Hypothalamus (tissue), 51 donors: Measurements from ENCODE around the gene GPR137.
"Not testable (repeated sequence)": the region's sequence is repeated elsewhere in the genome, so short reads cannot be mapped to it uniquely, and the experiment has no call there.

ENCODE experiments used
- DNase-seq, 51 donors: peaks; one replicate each; lab custom pipeline; 2025; lab: John Stamatoyannopoulos, UW

Gene GPR137

DNA sequence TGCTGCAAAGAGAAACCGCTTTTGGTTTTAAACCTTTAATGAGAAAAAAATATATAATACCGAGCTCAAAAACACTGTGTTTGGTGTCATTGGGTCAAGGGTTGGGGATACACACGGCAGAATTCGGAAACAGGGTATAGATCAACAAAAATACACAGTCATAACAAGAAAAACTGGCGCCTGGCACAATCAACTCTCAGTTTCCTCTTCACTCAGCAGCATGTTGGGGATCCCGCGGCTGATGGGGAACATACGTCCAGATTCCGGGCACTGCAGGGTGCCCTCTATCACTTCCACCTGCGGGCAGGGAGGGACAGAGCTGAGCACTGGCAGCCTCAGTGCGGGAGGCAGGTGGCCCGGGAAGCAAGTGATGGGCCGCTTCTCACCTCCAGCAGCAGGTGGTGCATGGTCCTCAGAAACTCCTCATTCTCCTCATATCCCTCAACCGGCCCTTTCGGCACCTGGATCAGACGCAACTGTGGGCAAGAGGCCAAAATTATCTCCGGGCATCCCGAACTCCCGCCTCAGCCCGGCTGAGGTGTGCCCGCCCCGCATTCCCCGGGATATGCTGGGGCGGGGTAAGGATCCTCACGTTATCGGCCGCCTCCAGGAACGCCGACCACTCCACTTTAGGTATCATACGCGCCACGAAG is 31.1 kb downstream of the GPR137 start:
- no peak for DNase-seq

DNA sequence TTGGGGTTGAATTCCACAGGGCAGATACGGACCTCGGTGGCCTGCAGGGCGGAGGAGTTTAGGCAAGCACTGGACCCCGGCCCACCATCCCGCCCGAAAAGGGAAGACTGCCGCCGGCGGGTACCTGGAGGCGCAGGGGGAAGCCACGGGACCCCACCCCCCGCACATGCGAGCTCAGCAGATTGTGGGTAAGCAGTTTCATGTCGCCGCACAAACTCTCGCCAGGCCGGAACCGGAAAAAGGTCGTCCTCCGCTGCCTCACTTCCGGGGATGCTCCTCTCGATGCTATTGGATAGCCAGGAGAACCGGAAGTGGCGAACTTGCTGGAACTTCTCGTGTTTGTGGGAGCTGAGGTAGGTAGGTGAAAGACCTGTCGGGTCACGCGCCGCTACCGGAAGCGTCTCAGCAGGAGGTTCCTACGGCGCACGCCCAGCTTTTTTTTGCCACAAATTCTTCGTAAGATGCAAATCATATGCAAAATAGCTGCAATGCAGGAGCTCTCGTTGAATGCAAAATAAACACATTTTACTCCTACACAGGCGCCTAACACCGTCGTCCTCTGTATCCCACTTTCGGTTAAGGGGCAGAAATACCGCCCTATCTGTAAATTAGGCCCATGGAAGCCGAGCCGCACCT is 31.8 kb downstream of the GPR137 start, which contains the start of gene TRMT112:
Gene TRMT112, minus strand, starts transcription at position 235 of the 636 bp plus-strand sequence. Its CDS starts 33 bp downstream, at position 202.
- DNase-seq = peak; percentile 74 to 99 (median 94)

DNA sequence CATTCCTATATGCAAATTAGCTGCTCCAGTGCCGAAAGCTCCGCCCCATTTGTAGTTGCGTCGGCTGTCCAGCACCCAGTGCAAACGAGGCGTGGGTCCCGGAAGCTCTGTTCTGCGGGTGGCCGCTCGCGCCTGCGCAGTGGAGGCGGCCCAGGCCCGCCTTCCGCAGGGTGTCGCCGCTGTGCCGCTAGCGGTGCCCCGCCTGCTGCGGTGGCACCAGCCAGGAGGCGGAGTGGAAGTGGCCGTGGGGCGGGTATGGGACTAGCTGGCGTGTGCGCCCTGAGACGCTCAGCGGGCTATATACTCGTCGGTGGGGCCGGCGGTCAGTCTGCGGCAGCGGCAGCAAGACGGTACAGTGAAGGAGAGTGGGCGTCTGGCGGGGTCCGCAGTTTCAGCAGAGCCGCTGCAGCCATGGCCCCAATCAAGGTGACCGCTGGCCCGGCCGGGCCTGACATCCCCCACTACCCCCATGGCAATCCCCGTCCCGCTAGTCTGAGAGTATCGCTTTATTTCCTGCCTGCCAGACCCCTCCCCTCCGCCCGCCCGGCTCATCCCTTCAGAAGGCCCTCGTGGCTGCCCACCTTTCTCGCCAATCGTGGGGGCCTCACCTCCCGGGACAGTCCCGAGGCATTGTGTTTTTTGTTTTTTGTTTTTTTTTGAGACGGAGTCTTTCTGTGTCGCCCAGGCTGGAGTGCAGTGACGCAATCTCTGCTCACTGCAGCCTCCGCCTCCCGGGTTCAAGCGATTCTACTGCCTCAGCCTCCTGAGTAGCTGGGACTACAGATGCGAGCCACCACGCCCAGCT is 32.5 kb downstream of the GPR137 start, which contains the start of gene PRDX5:
Gene PRDX5, plus strand, starts transcription at position 161 of the 805 bp plus-strand sequence. Its CDS starts 95 bp downstream, at position 256.
- peak; percentile 76 to 99 (median 94) for DNase-seq

DNA sequence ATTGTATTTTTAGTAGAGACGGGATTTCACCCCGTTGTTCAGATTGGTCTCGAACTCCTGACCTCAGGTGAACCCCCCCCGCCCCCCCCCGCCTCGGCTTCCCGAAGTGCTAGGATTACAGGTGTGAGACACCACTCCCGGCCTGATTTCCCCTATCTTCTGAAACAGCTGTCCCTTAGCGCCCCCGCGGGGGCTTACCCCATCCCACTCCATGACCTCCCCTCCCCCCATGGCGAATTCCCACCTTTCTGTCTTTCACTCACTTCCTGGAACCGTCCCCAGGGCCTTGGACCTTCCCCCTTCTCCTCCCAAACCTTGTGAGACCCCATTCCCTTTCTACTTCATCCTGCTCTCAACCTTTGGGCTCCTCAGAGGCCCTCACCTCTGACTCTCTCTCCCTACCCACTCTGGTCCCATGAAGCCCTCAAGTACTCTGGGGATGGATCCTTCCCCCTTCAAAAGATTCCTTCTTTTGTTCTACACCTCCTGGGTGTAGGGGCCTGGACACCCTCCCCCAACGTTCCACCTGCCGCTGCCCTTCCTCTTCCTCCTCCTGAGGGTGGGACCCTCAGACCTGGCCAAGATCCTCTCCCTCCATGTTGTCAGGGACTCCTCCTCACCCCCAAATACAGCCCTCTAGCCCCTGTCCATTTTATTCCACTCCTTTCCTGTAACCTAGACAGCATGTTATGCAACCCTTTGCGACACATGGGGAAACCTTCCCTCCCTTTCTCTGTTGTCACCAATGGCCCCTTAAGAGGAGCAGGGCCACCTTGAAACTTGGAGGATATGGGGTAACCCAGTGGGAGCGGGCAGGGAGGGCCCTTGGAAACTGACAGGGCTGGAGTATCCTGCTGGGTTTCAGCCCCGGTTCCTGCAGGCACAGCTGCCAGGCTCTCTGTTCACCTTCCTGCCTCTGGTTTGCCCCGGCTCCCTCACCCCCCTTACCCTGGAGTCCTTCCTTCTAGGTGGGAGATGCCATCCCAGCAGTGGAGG is 33.4 kb downstream of the GPR137 start:
- DNase-seq = no peak

DNA sequence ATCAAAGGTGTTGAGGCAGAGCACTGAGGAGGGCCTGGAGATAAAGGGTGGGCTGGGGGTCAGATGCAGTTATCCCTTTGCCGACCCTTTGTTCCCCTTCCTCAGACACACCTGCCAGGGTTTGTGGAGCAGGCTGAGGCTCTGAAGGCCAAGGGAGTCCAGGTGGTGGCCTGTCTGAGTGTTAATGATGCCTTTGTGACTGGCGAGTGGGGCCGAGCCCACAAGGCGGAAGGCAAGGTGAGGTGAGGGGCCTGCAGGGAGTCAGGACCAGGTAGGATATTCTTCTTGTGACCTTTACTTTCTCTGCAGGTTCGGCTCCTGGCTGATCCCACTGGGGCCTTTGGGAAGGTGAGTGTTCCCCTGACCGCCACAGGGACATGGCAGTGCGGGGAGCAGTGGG is 34.9 kb downstream of the GPR137 start:
- no peak for DNase-seq

DNA sequence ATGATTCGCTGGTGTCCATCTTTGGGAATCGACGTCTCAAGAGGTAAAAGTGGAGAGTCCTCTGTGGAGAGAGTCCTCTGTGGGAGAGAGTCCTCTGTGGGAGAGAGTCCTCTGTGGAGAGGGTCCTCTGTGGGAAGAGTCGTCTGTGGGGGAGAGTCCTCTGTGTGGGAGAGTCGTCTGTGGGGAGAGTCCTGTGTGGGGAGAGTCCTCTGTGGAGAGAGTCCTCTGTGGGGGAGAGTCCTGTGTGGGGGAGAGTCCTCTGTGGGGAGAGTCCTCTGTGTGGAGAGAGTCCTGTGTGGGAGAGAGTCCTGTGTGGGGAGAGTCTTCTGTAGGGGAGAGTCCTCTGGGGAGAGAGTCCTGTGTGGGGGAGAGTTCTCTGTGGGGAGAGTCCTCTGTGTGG is 35.4 kb downstream of the GPR137 start:
- DNase-seq = no peak

DNA sequence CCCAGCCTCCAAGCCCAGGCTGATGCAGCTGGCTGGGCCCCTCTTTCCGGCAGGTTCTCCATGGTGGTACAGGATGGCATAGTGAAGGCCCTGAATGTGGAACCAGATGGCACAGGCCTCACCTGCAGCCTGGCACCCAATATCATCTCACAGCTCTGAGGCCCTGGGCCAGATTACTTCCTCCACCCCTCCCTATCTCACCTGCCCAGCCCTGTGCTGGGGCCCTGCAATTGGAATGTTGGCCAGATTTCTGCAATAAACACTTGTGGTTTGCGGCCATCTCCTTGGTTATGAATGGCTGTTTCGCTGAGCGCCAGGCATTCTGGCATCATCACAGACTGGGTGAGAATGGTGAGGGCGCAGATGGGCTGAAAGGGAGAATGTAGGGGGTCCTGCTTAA is 35.9 kb downstream of the GPR137 start:
- no peak for DNase-seq

DNA sequence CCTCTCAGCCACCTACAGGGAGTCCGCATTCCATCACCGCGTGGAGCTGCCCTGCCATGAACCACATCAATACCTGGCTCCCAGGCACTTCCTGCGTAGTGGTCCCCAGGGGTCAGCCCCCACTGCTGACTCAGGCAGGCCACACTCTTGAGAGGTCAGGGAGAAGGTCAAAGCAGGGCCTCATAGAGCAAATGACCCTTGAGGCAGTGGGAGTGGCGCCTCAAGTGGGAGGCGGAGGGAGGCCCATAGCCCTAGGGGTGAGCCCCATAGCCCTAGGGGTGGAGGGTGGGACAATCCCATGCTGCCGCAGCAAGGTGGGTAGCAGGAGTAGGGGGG is 37.2 kb downstream of the GPR137 start:
- no peak for DNase-seq

DNA sequence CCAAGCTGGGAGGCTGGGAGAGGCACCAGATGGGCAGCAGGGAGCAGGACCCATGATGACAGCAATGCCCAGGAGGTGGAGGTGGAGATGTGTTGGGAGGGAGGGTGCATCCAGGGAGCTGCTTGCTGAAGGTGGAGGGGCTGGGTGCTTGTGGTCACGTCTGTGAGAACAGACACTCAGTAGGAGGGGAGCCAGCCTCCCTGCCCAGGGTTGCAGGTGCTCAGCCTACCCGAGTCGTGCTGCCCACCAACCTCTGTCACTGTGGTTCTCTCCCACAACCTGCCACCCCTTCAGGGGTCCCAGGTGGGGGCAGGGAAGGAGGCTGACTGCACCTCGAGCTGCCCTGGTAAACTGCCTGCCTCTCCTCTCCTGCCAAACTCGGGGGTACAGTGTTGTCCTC is 37.7 kb downstream of the GPR137 start:
- no peak for DNase-seq

DNA sequence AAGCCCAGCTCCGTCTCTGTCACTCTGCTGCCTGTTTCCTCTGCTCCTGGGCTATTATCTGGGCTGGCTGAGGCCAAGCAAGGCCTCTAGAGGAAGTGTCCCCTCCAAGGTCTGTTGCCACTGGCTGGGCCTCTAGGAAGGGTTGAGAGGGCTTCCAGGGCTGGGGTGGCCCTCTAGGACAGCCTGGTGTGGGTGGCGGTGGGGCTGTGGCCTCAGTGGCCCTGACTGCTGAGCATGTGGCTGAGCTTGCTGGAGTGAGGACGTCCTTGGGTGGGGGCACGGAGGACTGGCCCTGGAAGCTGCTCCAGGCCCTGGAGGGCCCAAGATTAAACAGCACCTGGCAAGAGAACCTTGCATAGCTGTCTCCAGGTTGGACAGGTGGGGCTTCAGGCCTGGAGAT is 38.3 kb downstream of the GPR137 start:
- DNase-seq = not testable (repeated sequence)

DNA sequence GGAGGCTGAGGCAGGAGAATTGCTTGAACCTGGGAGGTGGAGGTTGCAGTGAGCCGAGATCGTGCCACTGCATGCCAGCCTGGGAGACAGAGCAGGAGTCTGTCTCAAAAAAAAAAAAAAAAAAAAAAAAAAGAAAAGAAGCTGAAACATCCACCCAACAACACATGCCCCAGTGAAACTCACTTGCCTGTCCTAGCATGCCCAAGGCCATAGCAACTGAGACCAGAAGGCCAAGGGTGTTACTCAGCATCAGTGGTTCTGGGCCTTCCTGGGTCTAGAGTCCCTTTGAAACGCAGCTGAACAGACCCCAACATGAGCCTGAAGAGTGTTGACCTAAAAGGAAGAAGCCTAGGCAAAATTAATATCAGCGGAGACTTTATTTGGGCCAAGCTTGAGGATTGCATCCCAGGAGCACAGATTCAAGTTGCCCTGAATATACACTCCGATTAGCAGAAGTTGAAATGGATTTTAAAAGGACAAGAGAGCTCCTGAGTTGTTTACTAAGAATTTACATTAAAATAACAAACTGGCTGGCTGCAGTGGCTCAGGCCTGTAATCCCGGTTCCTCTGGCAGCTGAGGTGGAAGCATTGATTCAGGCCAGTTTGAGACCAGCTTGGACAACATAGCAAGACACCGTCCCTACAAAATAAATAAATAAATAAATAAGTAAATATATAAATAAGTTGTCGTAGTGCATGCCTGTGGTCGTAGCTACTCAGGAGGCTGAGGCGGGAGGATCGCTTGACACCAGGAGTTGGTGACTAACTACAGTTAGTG is 39.2 kb downstream of the GPR137 start:
- DNase-seq = no peak

DNA sequence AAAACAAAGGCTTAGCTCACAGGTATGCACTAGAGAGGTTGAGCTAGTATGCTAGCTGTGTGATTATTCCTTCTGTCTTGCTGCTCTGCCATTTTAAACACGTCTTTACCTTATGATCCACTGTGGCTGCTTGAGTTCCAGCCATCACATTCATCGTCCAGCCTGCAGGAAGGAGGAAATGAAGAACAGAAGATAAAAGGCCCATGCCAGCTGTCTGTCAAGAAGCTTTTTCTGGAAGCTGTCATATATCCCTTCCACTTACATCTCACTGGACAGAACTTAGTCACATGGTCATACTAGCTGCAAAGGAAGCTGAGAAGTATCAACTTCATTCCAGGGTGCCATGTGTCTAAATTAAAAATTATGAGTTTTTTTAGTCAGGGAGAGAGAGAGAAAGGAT is 41.7 kb downstream of the GPR137 start:
- DNase-seq = no peak

DNA sequence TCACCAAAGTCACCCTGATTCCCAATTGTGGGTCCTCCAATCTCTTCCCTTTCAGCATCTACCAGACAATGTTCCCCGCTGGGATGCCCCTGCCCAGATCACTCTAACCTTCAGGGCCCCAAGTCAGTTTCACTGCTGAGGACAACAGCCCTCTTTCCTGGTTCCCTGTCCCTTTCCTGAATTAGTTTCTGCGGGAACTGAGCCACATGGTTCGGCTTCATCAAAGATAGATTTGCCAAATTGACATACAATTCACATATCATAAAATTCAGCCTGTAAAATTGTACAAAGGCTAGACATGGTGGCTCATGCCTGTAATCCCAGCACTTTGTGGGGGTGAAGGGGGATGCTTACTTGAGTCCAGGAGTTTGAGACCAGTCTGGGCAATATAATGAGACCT is 42.3 kb downstream of the GPR137 start:
- no peak for DNase-seq

DNA sequence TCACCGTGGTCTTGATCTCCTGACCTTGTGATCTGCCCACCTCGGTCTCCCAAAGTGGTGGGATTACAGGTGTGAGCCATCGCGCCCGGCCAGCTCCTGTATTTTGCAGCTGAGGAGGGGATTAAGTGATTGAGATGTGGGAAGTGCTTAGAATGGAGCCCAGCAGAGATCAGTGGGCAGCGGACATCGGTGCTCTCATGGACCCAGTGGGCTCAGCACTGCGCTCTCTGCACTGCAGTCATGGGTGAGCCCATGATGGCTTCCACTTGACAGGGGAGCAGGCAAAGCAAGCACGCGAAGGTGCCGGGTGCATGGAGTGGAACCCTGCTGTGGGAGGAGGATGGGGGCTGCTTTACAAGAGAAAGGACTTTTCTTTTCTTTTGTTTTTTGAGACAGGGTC is 45.2 kb downstream of the GPR137 start:
- DNase-seq = no peak

DNA sequence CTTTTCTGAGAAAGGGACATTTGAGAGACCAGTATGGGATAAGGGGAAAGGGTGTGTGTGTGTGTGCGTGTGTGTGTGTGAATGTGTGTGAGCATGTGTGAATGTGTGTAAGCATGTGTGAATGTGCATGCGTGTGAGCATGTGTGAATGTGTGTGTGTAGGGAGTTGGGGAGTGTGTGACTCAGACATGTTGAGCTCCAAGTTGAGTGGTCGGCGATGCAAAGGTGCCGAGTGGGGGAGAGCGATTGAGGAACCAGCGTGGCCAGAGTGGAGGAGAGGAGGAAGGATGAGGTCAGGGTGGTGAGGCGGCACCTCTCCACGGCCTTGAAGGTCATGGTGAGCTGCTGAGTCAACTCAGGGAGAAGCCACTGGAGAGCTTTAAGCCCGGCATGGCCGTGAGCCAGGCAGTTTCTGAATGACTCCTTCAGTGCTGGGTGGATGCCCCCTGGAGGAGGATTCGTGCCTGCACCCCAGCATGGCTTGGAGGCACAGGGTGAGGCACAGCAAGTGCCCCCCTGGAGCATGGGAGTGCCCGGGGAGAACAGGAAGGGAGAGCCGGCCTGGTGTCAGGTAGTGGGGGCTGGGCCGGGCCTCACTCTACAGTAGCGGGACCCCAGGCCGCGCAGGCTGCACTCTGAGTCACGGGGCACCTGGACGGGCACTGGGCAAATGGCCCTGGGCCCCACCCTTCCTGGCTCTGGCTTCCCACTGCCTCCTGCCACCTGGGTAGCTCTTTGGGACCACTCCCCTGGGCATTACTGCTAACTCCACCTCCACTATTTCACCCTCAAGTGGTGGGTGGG is 46.1 kb downstream of the GPR137 start:
- peak in 16 of 51 donors; percentile 10 to 59 (median 28) for DNase-seq

DNA sequence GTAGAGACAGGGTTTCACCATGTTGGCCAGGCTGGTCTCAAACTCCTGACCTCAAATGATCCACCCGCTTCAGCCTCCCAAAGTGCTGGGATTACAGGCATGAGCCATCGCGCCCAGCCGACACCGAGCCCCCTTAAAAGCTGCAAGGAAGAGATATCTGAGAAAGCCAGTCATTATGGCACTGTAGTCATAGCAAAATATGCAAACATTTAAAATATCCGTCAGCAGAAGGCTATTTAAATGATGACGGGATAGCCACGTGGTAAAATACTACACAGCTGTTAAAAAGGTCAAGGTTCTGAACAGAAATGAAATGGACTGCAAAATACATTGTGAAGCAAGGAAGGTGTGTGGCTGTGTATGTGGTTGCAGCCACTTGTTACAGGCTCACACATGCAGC is 47.9 kb downstream of the GPR137 start:
- DNase-seq = no peak

DNA sequence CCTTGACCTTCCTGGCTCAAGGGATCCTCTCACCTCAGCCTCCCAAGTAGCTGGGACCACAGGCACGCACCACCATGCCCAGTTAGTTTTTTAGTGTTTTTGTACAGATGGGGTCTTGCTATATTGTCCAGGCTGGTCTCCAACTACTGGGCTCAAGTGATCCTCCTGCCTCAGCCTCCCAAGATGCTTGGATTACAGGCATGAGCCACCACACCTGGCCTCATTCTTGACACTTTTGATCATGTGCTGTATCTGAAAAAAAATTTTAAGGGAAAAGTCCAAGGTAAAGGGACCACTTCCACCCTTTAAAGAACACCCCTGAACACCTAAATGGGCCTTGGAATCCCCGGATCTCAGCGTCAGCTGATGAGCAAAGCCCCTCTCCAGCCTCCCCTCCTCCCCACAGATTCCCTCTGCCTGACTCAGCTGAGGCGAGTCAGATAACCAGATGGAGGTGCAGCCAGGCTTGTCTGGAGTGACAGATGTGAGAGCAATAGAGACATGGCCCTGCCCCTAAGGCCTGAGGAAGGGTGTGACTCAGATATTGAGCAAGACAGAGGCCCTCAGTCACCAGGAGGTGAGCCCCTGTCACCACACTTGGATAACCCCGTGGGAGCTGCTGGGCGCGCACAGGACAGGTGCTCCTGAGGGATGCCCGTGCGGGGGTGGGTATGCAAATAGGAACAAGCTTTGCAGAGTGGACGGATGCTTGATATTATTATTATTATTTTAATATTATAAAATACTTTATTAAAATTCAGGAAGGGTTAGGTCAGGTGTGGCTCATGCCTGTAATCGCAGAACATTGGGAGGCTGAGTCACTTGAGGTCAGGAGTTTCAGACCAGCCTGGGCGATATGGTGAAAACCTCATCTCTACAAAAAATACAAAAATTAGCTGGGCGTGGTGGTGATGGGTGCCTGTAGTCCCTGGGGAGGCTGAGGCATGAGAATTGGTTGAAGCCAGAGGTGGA is 49.4 kb downstream of the GPR137 start:
- DNase-seq = no peak
